ENCODE results near the gene NCOA7. TPM values are rescaled to one million over a fixed set of nuclear protein-coding genes. Genes with fewer than 3 reads are reported as not detected.
"Not testable (repeated sequence)": the region's sequence is repeated elsewhere in the genome, so short reads cannot be mapped to it uniquely, and the experiment has no call there.

Gene NCOA7
- total RNA-seq, 1 donor from 2014 or later: 11.2 TPM

DNA sequence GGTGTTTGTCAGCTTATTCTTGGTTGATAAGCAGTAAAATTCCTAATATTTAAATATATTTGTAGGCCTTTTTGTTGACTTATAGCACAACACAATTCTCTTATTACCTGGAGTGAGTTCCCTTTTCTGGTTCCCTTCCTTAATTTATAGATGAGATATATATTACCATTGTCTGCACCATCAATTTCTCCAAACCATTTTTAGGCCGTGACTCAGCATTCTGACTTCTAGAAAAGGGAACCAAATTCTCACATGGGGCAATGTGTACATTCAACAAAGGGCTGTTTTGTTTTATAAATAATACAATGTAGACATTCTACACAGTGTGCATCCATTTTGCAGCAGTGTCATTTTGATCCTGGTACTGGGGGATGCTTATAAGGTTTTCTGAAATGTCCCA, 52.8 kb downstream of the NCOA7 start:
- Mint-ChIP-seq H3K36me3 (ENCODE audit: low read depth) (peaks cover 3% of the 10 kb centered on the region), H3K27ac (ENCODE audit: unreplicated experiment) (peak overlapping the region; percentile 16), H3K9me3 (peaks cover 3% of the 10 kb centered on the region), H3K4me1 (peaks cover 30% of the 10 kb centered on the region), H3K27me3 (ENCODE audit: low read depth) (no peaks in the 10 kb centered on the region), H3K4me3 (no peak overlapping the region)
- DNase-seq (ENCODE audit: low read depth, low spot score): no peak
- TF ChIP-seq, protein P1, sequence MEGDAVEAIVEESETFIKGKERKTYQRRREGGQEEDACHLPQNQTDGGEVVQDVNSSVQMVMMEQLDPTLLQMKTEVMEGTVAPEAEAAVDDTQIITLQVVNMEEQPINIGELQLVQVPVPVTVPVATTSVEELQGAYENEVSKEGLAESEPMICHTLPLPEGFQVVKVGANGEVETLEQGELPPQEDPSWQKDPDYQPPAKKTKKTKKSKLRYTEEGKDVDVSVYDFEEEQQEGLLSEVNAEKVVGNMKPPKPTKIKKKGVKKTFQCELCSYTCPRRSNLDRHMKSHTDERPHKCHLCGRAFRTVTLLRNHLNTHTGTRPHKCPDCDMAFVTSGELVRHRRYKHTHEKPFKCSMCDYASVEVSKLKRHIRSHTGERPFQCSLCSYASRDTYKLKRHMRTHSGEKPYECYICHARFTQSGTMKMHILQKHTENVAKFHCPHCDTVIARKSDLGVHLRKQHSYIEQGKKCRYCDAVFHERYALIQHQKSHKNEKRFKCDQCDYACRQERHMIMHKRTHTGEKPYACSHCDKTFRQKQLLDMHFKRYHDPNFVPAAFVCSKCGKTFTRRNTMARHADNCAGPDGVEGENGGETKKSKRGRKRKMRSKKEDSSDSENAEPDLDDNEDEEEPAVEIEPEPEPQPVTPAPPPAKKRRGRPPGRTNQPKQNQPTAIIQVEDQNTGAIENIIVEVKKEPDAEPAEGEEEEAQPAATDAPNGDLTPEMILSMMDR (conservative IDR thresholded peaks at IDR 0.05): no peak

DNA sequence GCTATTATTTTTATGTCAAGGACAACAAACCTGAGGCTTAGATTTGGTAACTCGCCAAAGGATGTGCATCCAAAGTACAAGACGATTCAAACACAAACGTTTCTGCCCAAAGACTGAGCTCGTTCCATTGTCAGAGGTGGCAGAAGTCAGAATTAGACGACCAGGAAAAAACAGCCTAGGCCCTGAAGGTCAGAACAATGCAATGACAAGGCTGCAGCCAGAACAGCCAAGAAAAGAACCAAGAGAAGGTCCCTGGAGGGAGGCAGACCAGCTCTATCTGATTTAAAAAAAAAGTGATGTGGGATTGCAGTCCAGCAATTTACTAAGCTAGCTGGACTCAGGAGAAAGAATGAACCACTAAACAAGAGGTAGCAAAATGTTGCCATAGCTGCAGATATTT, 54.2 kb downstream of the NCOA7 start:
- TF ChIP-seq, protein P1 (conservative IDR thresholded peaks at IDR 0.05): no peak
- Mint-ChIP-seq H3K4me3 (no peak overlapping the region), H3K27ac (ENCODE audit: unreplicated experiment) (no peak overlapping the region), H3K4me1 (peaks cover 30% of the 10 kb centered on the region), H3K36me3 (ENCODE audit: low read depth) (peaks cover 3% of the 10 kb centered on the region), H3K9me3 (peaks cover 3% of the 10 kb centered on the region), H3K27me3 (ENCODE audit: low read depth) (no peaks in the 10 kb centered on the region)
- no peak for DNase-seq (ENCODE audit: low read depth, low spot score)

DNA sequence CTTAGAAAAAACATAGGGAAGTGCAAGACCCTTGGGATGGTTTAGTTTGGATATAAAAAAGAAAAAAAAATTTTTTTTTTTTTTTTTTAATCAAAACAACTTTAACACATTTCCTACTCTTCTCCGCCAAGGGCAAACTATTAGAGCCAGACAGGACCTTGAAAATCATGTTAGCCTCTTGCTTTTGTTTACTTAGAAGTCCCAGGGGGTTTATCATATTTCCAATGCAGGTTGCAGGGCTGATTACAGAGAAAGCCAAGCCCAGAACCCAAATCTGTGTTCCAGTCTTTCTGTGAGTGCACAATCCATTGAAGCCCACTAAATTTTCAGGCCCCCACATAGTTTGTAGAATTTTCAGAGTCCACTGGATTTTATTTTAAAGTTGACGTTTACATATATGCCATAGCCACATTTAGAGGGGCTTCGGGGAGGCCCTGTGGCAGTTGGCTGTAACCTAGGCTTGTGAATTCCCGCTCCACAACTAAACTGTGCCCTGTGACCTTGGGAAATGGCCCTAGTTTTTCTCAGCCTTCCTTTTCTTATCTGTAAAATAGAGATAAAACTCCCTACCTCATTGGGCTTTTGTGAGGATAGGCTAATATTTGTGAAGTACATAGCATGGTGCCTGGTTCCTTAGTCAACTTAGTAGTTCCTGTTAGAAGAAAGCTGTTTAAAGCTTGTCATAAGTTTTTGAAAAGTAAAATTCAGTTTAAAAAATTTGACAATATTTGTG, 55.7 kb downstream of the NCOA7 start:
- no peaks in the 10 kb centered on the region for H3K27me3 Mint-ChIP-seq (ENCODE audit: low read depth)
- H3K4me3 Mint-ChIP-seq: no peak overlapping the region
- DNase-seq (ENCODE audit: low read depth, low spot score): no peak
- TF ChIP-seq, protein P1 (conservative IDR thresholded peaks at IDR 0.05): no peak
- H3K9me3 Mint-ChIP-seq: peaks cover 3% of the 10 kb centered on the region
- H3K36me3 Mint-ChIP-seq (ENCODE audit: low read depth): peaks cover 3% of the 10 kb centered on the region
- H3K4me1 Mint-ChIP-seq: peaks cover 33% of the 10 kb centered on the region
- H3K27ac Mint-ChIP-seq (ENCODE audit: unreplicated experiment): no peak overlapping the region

DNA sequence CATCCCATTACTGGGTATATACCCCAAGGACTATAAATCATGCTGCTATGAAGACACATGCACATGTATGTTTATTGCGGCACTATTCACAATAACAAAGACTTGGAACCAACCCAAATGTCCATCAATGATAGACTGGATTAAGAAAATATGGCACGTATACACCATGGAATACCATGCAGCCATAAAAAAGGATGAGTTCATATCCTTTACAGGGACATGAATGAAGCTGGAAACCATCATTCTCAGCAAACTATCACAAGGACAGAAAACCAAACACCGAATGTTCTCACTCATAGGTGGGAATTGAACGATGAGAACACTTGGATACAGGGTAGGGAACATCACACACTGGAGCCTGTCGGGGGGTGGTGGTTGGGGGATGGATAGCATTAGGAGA, 57.5 kb downstream of the NCOA7 start:
- DNase-seq (ENCODE audit: low read depth, low spot score); H3K36me3 Mint-ChIP-seq (ENCODE audit: low read depth); H3K4me3 Mint-ChIP-seq; H3K27me3 Mint-ChIP-seq (ENCODE audit: low read depth); H3K9me3 Mint-ChIP-seq; H3K27ac Mint-ChIP-seq (ENCODE audit: unreplicated experiment): not testable (repeated sequence)
- peaks cover 28% of the 10 kb centered on the region for H3K4me1 Mint-ChIP-seq

- Mint-ChIP-seq H3K4me3 (no peak overlapping the region), H3K9me3 (peaks cover 9% of the 10 kb centered on the region), H3K4me1 (peaks cover 11% of the 10 kb centered on the region), H3K27me3 (ENCODE audit: low read depth) (no peaks in the 10 kb centered on the region), H3K27ac (ENCODE audit: unreplicated experiment) (no peak overlapping the region), H3K36me3 (ENCODE audit: low read depth) (peaks cover 9% of the 10 kb centered on the region)
- no peak for DNase-seq (ENCODE audit: low read depth, low spot score)
- TF ChIP-seq, protein P1 (conservative IDR thresholded peaks at IDR 0.05): no peak
These were observed 59.6 kb downstream of the NCOA7 start for GRCh38 chr6:125850361-125850760.

- Mint-ChIP-seq H3K4me3 (no peak overlapping the region), H3K9me3 (peaks cover 9% of the 10 kb centered on the region), H3K27ac (ENCODE audit: unreplicated experiment) (no peak overlapping the region), H3K27me3 (ENCODE audit: low read depth) (no peaks in the 10 kb centered on the region), H3K4me1 (peaks cover 3% of the 10 kb centered on the region), H3K36me3 (ENCODE audit: low read depth) (peaks cover 9% of the 10 kb centered on the region)
- TF ChIP-seq, protein P1 (conservative IDR thresholded peaks at IDR 0.05): no peak
- DNase-seq (ENCODE audit: low read depth, low spot score): no peak
These were observed 61.8 kb downstream of the NCOA7 start for GRCh38 chr6:125852587-125852986.
